AG09319 (cell line): ENCODE results near the gene SCN2A.

ENCODE experiments used
- DNase-seq: peaks from one replicate; pipeline ENCODE4 v3.0.0-alpha.2; 2010; ENCODE audit warnings: low read depth; ENCODE audit errors: extremely low read depth
- CTCF ChIP-seq: IDR thresholded peaks from 2 replicates; pipeline ENCODE4 v1.5.1; 2011; ENCODE audit warnings: low read depth, mild to moderate bottlenecking, inconsistent platforms, low read length, moderate library complexity

SCN2A gene

DNA sequence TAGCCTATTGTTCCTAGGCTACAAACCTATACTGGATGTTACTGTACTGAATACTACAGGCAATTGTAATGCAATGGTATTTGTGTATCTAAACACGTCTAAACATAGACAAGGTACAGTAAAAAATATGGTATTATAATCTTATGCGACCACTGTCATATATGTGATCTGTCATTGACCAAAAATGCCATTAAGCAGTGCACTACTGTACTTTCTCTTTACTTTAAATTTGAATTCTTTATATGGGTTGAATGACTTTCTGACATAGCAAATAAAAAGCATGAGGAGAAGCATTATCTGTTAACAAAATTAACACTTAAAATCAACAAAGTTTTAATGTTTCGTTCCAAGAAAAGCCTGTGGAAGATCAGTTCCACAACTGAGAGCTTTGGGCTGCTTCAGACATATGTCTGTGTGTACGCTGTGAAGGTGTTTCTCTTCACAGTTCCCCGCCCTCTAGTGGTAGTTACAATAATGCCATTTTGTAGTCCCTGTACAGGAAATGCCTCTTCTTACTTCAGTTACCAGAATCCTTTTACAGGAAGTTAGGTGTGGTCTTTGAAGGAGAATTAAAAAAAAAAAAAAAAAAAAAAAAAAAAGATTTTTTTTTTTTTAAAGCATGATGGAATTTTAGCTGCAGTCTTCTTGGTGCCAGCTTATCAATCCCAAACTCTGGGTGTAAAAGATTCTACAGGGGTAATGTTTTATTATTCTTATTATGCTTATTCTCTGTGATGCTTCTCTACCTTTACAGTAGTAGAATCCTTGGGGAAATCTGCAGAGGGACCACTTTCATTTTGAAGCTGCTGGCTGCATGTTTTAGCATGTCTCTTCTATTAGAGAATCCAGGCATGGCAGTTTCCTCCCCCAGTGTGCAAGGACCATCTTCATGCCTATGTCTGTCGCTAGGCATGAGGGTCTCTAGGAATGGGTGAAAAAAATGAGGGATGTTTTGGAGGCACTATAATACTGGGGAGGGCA, 54.5 kb downstream of the SCN2A start:
- DNase-seq, result peak; percentile 76
- TF ChIP-seq CTCF, result peak; percentile 83

DNA sequence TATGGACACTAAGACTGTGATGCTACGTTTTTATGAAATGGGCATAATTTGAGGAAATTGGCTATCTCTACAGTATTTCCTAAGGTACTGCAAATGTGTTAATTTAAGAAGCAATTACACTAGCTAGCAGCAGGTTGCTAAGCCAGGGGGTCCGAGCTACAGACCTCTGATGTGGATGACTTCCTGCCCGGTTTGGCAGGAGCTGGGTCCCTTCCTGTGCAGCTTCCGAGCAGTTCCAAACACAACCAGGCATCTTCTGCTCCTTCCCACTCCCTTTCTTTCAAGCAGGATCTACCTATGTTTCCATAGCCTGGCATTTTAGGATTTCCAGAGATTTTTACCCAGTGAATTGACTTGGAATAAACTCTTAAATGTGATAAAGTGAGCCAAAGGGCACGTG, 55.7 kb downstream of the SCN2A start:
- no peak for TF ChIP-seq CTCF
- DNase-seq, result no peak

- no peak for DNase-seq
- TF ChIP-seq CTCF, result no peak
Observed at GRCh38 chr2:165295643-165296042, 56.4 kb downstream of the SCN2A start.

DNA sequence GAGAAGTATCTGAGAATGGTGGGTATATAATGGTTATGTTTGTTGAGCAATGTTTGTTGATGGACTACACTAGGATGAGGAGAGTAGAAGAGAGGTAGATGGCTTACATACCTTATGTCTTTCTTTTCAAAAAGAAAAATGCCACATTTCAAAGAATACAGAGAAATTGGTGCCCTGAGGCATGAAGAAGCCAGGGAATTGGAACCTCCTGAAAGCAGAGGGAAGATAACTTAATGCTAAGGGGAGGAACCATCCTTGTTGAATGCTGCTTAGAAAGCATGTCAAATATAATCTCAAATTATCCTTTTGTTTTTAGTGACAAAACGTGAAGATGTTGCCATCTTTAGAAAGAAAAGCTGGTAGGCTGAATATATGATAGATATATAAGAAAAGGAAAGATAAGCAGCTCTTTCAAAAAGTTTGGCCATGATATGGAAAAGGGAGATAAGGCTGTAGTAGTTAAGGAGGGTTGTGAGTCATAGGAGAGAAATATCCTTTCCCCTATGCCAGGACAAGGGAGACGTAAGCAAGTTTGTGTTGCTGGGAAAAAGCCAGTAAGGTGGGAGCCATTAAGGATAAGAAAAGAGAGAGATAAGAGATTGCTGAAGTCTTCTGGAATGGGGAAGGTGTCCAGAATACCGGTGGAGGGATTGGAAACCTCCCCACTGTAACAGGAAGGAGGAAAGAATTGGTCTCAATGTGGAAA, 66.3 kb downstream of the SCN2A start:
- TF ChIP-seq CTCF, result no peak
- no peak for DNase-seq

DNA sequence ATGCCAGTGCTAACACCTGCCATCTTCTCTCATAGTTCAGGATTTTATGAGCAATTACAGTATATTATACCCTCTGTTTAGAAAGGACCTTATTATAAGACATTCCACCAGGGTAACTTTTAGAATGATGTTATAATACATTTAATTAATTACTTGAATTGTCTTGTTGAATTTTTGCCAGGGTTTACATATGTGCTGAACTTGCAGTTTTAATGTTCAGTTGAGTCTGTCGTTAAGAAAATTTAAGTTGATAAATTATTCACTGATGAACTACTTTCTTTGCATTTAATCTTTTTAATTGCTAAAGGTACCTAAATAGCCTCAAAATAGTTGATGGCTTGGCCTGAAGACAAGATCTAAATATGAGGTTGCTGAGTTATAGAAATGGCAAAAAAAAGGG, 68.1 kb downstream of the SCN2A start:
- no peak for DNase-seq
- no peak for TF ChIP-seq CTCF

DNA sequence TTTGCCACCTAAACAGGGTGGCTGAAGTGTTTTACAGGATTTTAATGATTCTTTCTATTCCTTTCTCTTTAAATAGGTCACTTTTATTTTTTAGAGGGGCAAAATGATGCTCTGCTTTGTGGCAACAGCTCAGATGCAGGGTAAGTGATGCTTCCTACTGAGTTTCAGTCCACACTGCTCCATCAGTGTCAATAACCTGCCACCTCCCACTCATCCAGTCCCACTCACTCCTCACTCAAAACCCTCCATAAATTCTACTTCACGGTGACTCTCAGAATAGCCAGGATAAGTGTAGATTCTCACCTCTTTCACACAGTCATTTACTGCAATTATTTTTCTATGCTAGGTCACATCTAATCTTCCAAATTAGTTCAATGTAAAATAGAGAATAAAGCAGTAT, 72.7 kb downstream of the SCN2A start:
- DNase-seq, result no peak
- TF ChIP-seq CTCF, result no peak

DNA sequence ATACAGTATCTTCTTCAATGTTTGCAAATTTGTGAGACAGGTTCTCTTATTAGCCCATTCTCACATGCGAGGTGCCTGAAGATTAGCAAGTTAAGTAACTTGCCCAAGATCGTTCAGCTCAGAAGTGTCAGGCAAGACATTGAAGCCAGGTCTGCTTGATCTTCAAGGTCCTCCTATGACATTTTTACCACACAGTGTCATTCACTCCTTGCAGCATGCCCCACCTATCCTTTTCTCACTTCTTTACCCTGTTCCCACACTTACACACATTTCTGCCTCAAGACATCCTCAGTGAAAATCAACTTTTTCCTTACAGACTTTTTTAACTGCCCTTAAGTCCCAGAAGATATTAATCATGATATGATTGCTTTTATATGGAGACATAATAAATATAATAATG, 73.8 kb downstream of the SCN2A start:
- no peak for DNase-seq
- no peak for TF ChIP-seq CTCF
